HEK293T (cell line): Measurements from ENCODE around the gene ANKRD29.

Experiments used
- CTCF ChIA-PET: fragments of 350-600 bp; formaldehyde crosslinking; extraction: SDS; loops from one replicate; lab custom pipeline; 2021; ENCODE audit warnings: antibody characterized with exemption, inconsistent platforms; lab: Yijun Ruan, JAX
- POLR2A ChIA-PET: fragments of 350-600 bp; formaldehyde crosslinking; extraction: SDS; loops from one replicate; lab custom pipeline; 2020; ENCODE audit warnings: antibody characterized with exemption, inconsistent platforms; lab: Yijun Ruan, JAX
- DNase-seq: peaks from one replicate; pipeline ENCODE4 v3.0.0; 2012; ENCODE audit warnings: mixed read lengths; ENCODE audit errors: extremely low spot score
- ARNT ChIP-seq: fragments of 450-650 bp; IDR thresholded peaks from 2 replicates; pipeline ENCODE4 v1.6.1; 2017; ENCODE audit warnings: mild to moderate bottlenecking
- BHLHE40 ChIP-seq: fragments of 450-650 bp; IDR thresholded peaks from 2 replicates; pipeline ENCODE4 v1.6.1; 2016; ENCODE audit warnings: mild to moderate bottlenecking, moderate library complexity, borderline replicate concordance
- CTBP1 ChIP-seq: fragments of 450-650 bp; IDR thresholded peaks from 2 replicates; pipeline ENCODE4 v1.6.1; 2016; ENCODE audit warnings: borderline replicate concordance
- ELF4 ChIP-seq: fragments of 450-650 bp; IDR thresholded peaks from 2 replicates; pipeline ENCODE4 v1.6.1; 2017; ENCODE audit warnings: antibody characterized with exemption
- FOXA1 ChIP-seq: fragments of 450-650 bp; IDR thresholded peaks from 2 replicates; pipeline ENCODE4 v1.6.1; 2016; ENCODE audit warnings: mild to moderate bottlenecking
- FOXK2 ChIP-seq: fragments of 450-650 bp; IDR thresholded peaks from 2 replicates; pipeline ENCODE4 v1.6.1; 2016; ENCODE audit warnings: mild to moderate bottlenecking
- FOXM1 ChIP-seq: fragments of 450-650 bp; IDR thresholded peaks from 2 replicates; pipeline ENCODE4 v1.6.1; 2017; ENCODE audit warnings: mild to moderate bottlenecking, borderline replicate concordance
- HDGF ChIP-seq: fragments of 450-650 bp; IDR thresholded peaks from 2 replicates; pipeline ENCODE4 v1.6.1; 2017; ENCODE audit warnings: antibody characterized with exemption, borderline replicate concordance
- L3MBTL2 ChIP-seq: fragments of 450-650 bp; conservative IDR thresholded peaks from 2 replicates; pipeline ENCODE4 v1.6.1; 2016; ENCODE audit warnings: mild to moderate bottlenecking
- LEF1 ChIP-seq: fragments of 450-650 bp; IDR thresholded peaks from 2 replicates; pipeline ENCODE4 v1.6.1; 2017; ENCODE audit warnings: mild to moderate bottlenecking, borderline replicate concordance
- NFRKB ChIP-seq: fragments of 450-650 bp; IDR thresholded peaks from 2 replicates; pipeline ENCODE4 v1.6.1; 2016; ENCODE audit warnings: mild to moderate bottlenecking, moderate library complexity
- PKNOX1 ChIP-seq: fragments of 450-650 bp; IDR thresholded peaks from 2 replicates; pipeline ENCODE4 v1.6.1; 2016
- SP1 ChIP-seq: fragments of 450-650 bp; IDR thresholded peaks from 2 replicates; pipeline ENCODE4 v1.6.1; 2017
- SUZ12 ChIP-seq: fragments of 450-650 bp; IDR thresholded peaks from 2 replicates; pipeline ENCODE4 v1.6.1; 2016; ENCODE audit warnings: mild to moderate bottlenecking
- TARDBP ChIP-seq: fragments of 450-650 bp; IDR thresholded peaks from 2 replicates; pipeline ENCODE4 v1.6.1; 2016
- ZNF384 ChIP-seq: fragments of 450-650 bp; IDR thresholded peaks from 2 replicates; pipeline ENCODE4 v1.6.1; 2016

Gene ANKRD29

GRCh38 chr18:23688528-23688927 is 25.8 kb upstream of the ANKRD29 start:
- no peak for DNase-seq
- CTCF ChIA-PET = interaction anchor here (0.9 kb wide), 1 partner anchor 16 kb away, joined by 3 read pairs; no protein-coding TSS in a partner anchor
- TF ChIP-seq FOXA1 (no peak), FOXM1 (no peak), PKNOX1 (no peak), BHLHE40 (no peak), SP1 (no peak), L3MBTL2 (no peak), SUZ12 (no peak), HDGF (no peak), LEF1 (no peak), FOXK2 (no peak), CTBP1 (no peak), NFRKB (no peak), ZNF384 (no peak), ELF4 (no peak), TARDBP (no peak)
- POLR2A ChIA-PET = interaction anchor here (0.6 to 1.1 kb wide), 3 partner anchors 27 to 62 kb away, joined by 3 read pairs; no protein-coding TSS in a partner anchor

GRCh38 chr18:23684515-23685197 is 21.9 kb upstream of the ANKRD29 start:
- ChIA-PET POLR2A (interaction anchor here (1.0 kb wide), 1 partner anchor 99 kb away, joined by 3 read pairs; no protein-coding TSS in a partner anchor), CTCF (interaction anchor here (1.6 kb wide), 1 partner anchor 18 kb away, joined by 6 read pairs; no protein-coding TSS in a partner anchor)
- no peak for TF ChIP-seq SUZ12
- TF ChIP-seq SP1 = no peak
- no peak for TF ChIP-seq ELF4
- TF ChIP-seq FOXA1 = peak; percentile 99
- peak; percentile 93 for TF ChIP-seq PKNOX1
- no peak; the same call in 1 of the 2 replicates for TF ChIP-seq TARDBP
- peak; percentile 78; the same call in 1 of the 2 replicates for TF ChIP-seq FOXM1
- peak; percentile 89 for TF ChIP-seq ARNT
- peak; percentile 71; the same call in 1 of the 2 replicates for TF ChIP-seq ZNF384
- TF ChIP-seq LEF1 = peak; percentile 96
- no peak for TF ChIP-seq L3MBTL2
- TF ChIP-seq HDGF = no peak
- TF ChIP-seq CTBP1 = peak; percentile 99
- TF ChIP-seq FOXK2 = peak; percentile 85
- TF ChIP-seq BHLHE40 = no peak
- no peak for TF ChIP-seq NFRKB
- no peak for DNase-seq

GRCh38 chr18:23683671-23684070 is 21.0 kb upstream of the ANKRD29 start:
- ChIA-PET POLR2A (no interaction called here), CTCF (interaction anchor here (0.8 to 1.6 kb wide), 2 partner anchors 11 to 19 kb away, joined by 3 to 6 read pairs; no protein-coding TSS in a partner anchor)
- no peak for TF ChIP-seq LEF1
- TF ChIP-seq L3MBTL2 = peak; percentile 27
- no peak for DNase-seq

GRCh38 chr18:23683155-23683554 is 20.4 kb upstream of the ANKRD29 start:
- no peak for DNase-seq
- ChIA-PET CTCF (interaction anchor here (0.7 to 0.8 kb wide), 2 partner anchors 12 to 1607 kb away, joined by 3 read pairs; no protein-coding TSS in a partner anchor), POLR2A (no interaction called here)
- TF ChIP-seq ZNF384 (no peak), CTBP1 (no peak), LEF1 (no peak), FOXA1 (no peak), FOXM1 (no peak), FOXK2 (no peak), TARDBP (no peak)

DNA sequence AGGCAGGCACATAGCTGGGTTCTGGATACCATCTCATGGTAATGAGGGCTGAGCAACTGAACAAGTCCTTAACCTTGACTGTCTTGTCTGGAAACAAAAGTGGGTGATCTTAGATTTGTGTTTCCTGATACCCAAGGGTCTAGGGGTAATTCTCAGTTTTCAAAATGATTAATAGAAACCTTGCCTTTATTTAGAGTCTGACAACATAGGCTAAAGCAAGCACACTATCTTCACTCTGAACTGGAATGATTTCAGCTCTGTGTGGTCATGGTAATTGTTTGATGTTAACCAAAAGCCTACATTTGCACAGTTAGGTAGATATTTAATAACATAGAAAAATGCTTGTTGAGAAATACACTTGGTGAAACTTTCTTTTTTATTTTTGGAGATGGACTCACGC is 19.8 kb upstream of the ANKRD29 start:
- TF ChIP-seq SP1 = no peak
- DNase-seq = no peak
- ChIA-PET POLR2A (interaction anchor here (0.9 kb wide), 1 partner anchor 13 kb away, joined by 3 read pairs; no protein-coding TSS in a partner anchor), CTCF (interaction anchor here (0.7 to 0.9 kb wide), 2 partner anchors 12 to 1606 kb away, joined by 3 read pairs; no protein-coding TSS in a partner anchor)

- ChIA-PET CTCF (interaction anchor here (0.9 kb wide), 1 partner anchor 13 kb away, joined by 3 read pairs; no protein-coding TSS in a partner anchor), POLR2A (interaction anchor here (0.9 kb wide), 1 partner anchor 13 kb away, joined by 3 read pairs; no protein-coding TSS in a partner anchor)
- TF ChIP-seq ARNT (no peak), SP1 (no peak), FOXM1 (no peak), ELF4 (no peak), LEF1 (no peak), SUZ12 (no peak), FOXA1 (no peak), PKNOX1 (no peak), CTBP1 (no peak), NFRKB (no peak), TARDBP (no peak), L3MBTL2 (no peak)
- DNase-seq = no peak
Measured at GRCh38 chr18:23682045-23682444, 19.3 kb upstream of the ANKRD29 start.

- DNase-seq = no peak
- ChIA-PET CTCF (interaction anchor here (0.9 kb wide), 1 partner anchor 242 kb away, joined by 3 read pairs; no protein-coding TSS in a partner anchor), POLR2A (no interaction called here)
- TF ChIP-seq LEF1 = no peak
- TF ChIP-seq L3MBTL2 = no peak
- no peak for TF ChIP-seq SUZ12
- TF ChIP-seq FOXK2 = no peak
- TF ChIP-seq HDGF = no peak
- TF ChIP-seq BHLHE40 = no peak
- TF ChIP-seq TARDBP = no peak
- no peak for TF ChIP-seq NFRKB
- TF ChIP-seq ARNT = no peak
- TF ChIP-seq FOXM1 = no peak
- no peak for TF ChIP-seq PKNOX1
- no peak for TF ChIP-seq ZNF384
- no peak for TF ChIP-seq ELF4
- TF ChIP-seq CTBP1 = no peak
- TF ChIP-seq FOXA1 = no peak
- no peak for TF ChIP-seq SP1
Measured at GRCh38 chr18:23675896-23676295, 13.2 kb upstream of the ANKRD29 start.
